Measurements from ENCODE around the gene TMEM242.

DNA sequence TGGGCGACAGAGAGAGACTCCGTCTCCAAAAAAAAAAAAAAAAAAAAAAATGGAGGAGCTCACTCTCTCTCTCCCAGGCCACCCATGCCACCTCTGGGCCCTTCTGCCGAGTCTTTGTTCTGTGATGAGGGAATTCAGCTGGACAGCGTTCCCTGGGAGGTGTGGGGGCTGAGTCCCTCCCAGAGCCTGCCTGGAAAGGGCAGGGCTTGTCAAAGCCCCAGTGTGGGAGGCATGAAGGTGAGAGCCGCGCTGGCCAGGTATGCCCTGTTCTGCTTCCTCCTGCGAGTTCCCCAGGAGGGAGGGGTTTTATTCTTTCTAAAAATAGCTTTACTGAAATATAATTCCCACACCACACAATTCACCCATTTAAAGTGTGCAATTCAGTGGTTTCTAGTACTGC, 69.6 kb downstream of the TMEM242 start:
- TF ChIP-seq, protein P1, sequence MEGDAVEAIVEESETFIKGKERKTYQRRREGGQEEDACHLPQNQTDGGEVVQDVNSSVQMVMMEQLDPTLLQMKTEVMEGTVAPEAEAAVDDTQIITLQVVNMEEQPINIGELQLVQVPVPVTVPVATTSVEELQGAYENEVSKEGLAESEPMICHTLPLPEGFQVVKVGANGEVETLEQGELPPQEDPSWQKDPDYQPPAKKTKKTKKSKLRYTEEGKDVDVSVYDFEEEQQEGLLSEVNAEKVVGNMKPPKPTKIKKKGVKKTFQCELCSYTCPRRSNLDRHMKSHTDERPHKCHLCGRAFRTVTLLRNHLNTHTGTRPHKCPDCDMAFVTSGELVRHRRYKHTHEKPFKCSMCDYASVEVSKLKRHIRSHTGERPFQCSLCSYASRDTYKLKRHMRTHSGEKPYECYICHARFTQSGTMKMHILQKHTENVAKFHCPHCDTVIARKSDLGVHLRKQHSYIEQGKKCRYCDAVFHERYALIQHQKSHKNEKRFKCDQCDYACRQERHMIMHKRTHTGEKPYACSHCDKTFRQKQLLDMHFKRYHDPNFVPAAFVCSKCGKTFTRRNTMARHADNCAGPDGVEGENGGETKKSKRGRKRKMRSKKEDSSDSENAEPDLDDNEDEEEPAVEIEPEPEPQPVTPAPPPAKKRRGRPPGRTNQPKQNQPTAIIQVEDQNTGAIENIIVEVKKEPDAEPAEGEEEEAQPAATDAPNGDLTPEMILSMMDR (IDR thresholded peaks at IDR 0.05; ENCODE audit: extremely low read depth in 1 of 2, insufficient read depth in 1 of 2, low read depth in 1 of 2, low read length in 2 of 2) = no peak
- TF ChIP-seq POLR2AphosphoS5 (IDR thresholded peaks at IDR 0.05; ENCODE audit: insufficient read depth, low read depth, low read length) (no peak), POLR2A (IDR thresholded peaks at IDR 0.05; ENCODE audit: low read depth, low read length) (no peak)

Data from endothelial cell of umbilical vein (primary cell).